Smooth muscle cell (in vitro differentiated cells): ENCODE results near the gene GRAP2. TPM values are rescaled to one million over a fixed set of nuclear protein-coding genes. Genes with fewer than 3 reads are reported as not detected.

Experiments
- DNase-seq: peaks from one replicate; lab custom pipeline; 2025; ENCODE audit not compliant: unreplicated experiment; lab: John Stamatoyannopoulos, UW
- H2AFZ ChIP-seq: fragments of 200-600 bp; sonication (generic); 2 replicates; pipeline ENCODE4 v1.6.0; 2016; ENCODE audit warnings: antibody characterized with exemption, low read depth, mild to moderate bottlenecking
- H3F3A ChIP-seq: fragments of 200-600 bp; sonication (generic); 2 replicates; pipeline ENCODE4 v1.6.0; 2017; ENCODE audit warnings: antibody characterized with exemption, low read depth
- H3K27ac ChIP-seq: fragments of 200-600 bp; sonication (generic); 2 replicates; pipeline ENCODE4 v1.5.1; 2016; ENCODE audit warnings: low read depth, mild to moderate bottlenecking
- H3K27me3 ChIP-seq: fragments of 200-600 bp; sonication (generic); 2 replicates; pipeline ENCODE4 v1.6.1; 2016; ENCODE audit warnings: low read depth, mild to moderate bottlenecking
- H3K36me3 ChIP-seq: fragments of 200-600 bp; sonication (generic); 2 replicates; pipeline ENCODE4 v1.5.1; 2016; ENCODE audit warnings: low read depth
- H3K4me1 ChIP-seq: fragments of 200-600 bp; sonication (generic); 2 replicates; pipeline ENCODE4 v1.5.1; 2016; ENCODE audit warnings: low read depth
- H3K4me2 ChIP-seq: fragments of 200-600 bp; sonication (generic); 2 replicates; pipeline ENCODE4 v1.6.0; 2016; ENCODE audit warnings: mild to moderate bottlenecking
- H3K4me3 ChIP-seq: fragments of 200-600 bp; sonication (generic); 2 replicates; pipeline ENCODE4 v1.5.1; 2016; ENCODE audit warnings: mild to moderate bottlenecking
- H3K79me2 ChIP-seq: fragments of 200-600 bp; sonication (generic); 2 replicates; pipeline ENCODE4 v1.6.0; 2016; ENCODE audit warnings: low read depth, mild to moderate bottlenecking
- H3K9ac ChIP-seq: fragments of 200-600 bp; sonication (generic); 2 replicates; pipeline ENCODE4 v1.6.0; 2016; ENCODE audit warnings: low read depth
- H3K9me3 ChIP-seq: fragments of 200-600 bp; sonication (generic); replicated peaks from 2 replicates; pipeline ENCODE4 v1.5.1; 2016; ENCODE audit warnings: low read depth
- H4K20me1 ChIP-seq: fragments of 200-600 bp; sonication (generic); 2 replicates; pipeline ENCODE4 v1.6.0; 2016; ENCODE audit warnings: low read depth
- WGBS: methylation state at CpG from one replicate; pipeline ENCODE4 v1.1.7; 2016; ENCODE audit warnings: low lambda C conversion rate; 5-methylcytosine and 5-hydroxymethylcytosine counted together
- polyA plus RNA-seq: library from polyadenylated mRNA; unstranded; fragments of >200 nt; fragmentation: Nextera tagmentation; extraction: Ambion mirVana; gene quantifications from 2 replicates; pipeline ENCODE4 v1.2.1, GENCODE V29; 2016
- total RNA-seq: library from RNA; depleted of rRNA; stranded (reverse); fragments of >200 nt; gene quantifications from 2 replicates; pipeline ENCODE4 v1.2.3, GENCODE V29; 2014
- TF ChIP-seq, protein P1 (sequence below): fragments of 200-600 bp; sonication (generic); IDR thresholded peaks from 2 replicates; pipeline ENCODE4 v1.5.1; 2017; ENCODE audit warnings: borderline replicate concordance, mild to moderate bottlenecking, antibody characterized with exemption; ENCODE audit not compliant: insufficient read depth, poor library complexity, severe bottlenecking

Gene GRAP2
- total and polyA plus RNA-seq, 2 experiments from 2014 or later: not detected

GRCh38 chr22:40000171-40000570 is 99.3 kb downstream of the GRAP2 start:
- Histone ChIP-seq H4K20me1 (peaks cover 5% of the 10 kb centered on the region), H3K27me3 (peaks cover 16% of the 10 kb centered on the region), H3K4me3 (no peak overlapping the region), H3K36me3 (no peaks in the 10 kb centered on the region), H3K9me3 (no peaks in the 10 kb centered on the region), H3K4me1 (peaks cover 60% of the 10 kb centered on the region), H3K4me2 (no peak overlapping the region), H3F3A (peaks cover 9% of the 10 kb centered on the region), H3K27ac (no peak overlapping the region), H3K9ac (no peak overlapping the region), H2AFZ (no peak overlapping the region), H3K79me2 (no peaks in the 10 kb centered on the region)
- TF ChIP-seq, protein P1, sequence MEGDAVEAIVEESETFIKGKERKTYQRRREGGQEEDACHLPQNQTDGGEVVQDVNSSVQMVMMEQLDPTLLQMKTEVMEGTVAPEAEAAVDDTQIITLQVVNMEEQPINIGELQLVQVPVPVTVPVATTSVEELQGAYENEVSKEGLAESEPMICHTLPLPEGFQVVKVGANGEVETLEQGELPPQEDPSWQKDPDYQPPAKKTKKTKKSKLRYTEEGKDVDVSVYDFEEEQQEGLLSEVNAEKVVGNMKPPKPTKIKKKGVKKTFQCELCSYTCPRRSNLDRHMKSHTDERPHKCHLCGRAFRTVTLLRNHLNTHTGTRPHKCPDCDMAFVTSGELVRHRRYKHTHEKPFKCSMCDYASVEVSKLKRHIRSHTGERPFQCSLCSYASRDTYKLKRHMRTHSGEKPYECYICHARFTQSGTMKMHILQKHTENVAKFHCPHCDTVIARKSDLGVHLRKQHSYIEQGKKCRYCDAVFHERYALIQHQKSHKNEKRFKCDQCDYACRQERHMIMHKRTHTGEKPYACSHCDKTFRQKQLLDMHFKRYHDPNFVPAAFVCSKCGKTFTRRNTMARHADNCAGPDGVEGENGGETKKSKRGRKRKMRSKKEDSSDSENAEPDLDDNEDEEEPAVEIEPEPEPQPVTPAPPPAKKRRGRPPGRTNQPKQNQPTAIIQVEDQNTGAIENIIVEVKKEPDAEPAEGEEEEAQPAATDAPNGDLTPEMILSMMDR: no peak
- DNase-seq: no peak
- WGBS: 91% methylated on average over 5 of the region's 5 CpGs

DNA sequence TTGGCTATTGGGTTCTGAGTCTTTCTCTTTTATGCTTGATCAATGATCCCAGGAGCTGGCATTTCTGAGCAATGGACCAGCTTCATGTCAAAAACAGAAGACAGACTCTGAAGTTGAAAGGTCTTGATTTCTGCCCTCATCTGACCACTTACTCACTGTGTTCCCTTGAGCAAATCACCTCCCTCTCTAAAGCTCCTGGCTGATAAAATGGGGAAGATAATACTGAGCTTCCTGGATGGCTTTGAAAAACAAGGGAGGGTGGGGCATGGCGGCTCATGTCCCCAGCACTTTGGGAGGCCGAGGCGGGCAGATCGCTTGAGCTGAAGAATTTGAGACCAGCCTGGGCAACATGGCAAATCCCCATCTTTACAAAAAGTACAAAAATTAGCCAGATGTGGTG is 100.2 kb downstream of the GRAP2 start:
- peaks cover 54% of the 10 kb centered on the region for H3K4me1 ChIP-seq
- H3K79me2 ChIP-seq: no peaks in the 10 kb centered on the region
- H3K9ac ChIP-seq: no peak overlapping the region
- no peak overlapping the region for H3K4me2 ChIP-seq
- no peak overlapping the region for H3K4me3 ChIP-seq
- 66% methylated on average over 4 of the region's 4 CpGs for WGBS
- peaks cover 7% of the 10 kb centered on the region for H3K27me3 ChIP-seq
- H3K27ac ChIP-seq: no peak overlapping the region
- no peaks in the 10 kb centered on the region for H3K36me3 ChIP-seq
- no peaks in the 10 kb centered on the region for H3K9me3 ChIP-seq
- no peak for DNase-seq
- H4K20me1 ChIP-seq: peaks cover 9% of the 10 kb centered on the region
- peaks cover 7% of the 10 kb centered on the region for H3F3A ChIP-seq
- TF ChIP-seq, protein P1: no peak
- no peak overlapping the region for H2AFZ ChIP-seq

DNA sequence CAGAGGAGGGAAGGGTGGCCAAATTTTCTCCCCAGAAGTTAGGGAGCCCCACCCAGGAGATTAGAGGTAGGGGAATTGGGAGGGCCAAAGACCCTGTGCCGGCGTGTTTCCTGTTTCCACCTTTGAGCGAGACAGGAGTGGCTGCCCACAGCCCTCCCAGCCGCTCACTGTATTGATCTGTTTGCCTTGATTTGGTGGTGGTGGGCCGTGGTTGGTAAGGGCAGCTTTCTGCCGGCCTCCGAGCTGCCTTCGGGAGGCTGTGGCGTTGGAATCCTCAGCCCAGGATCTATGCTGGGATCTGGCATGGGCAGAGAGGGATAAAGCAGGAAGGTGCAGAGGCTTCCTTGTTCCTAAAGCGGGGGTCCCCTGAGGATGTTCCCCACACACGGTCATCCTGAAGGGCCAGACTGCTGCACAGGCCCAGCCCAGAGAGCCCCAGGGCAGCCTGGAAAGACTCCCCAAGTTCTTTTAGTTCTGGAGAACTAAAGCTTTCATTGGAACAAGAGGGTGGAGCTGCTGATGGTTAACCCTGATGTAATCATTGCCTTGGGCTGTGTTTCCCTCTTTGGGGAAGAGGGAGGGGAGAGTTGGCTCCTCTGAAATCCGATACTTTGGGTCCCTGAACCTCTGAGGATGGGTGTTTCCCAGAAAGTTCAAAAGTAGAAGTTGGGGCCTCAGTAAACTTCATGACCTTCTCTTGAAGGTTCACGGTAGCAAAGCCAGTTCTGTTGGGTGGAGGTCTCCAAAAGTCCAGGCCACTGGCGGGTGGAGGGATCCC is 101.1 kb downstream of the GRAP2 start:
- no peak for DNase-seq
- no peaks in the 10 kb centered on the region for H3K79me2 ChIP-seq
- H3K9ac ChIP-seq: no peak overlapping the region
- peaks cover 9% of the 10 kb centered on the region for H4K20me1 ChIP-seq
- peaks cover 54% of the 10 kb centered on the region for H3K4me1 ChIP-seq
- no peak overlapping the region for H3K4me2 ChIP-seq
- H3K4me3 ChIP-seq: no peak overlapping the region
- H2AFZ ChIP-seq: no peak overlapping the region
- WGBS: 75% methylated on average over 14 of the region's 14 CpGs
- no peaks in the 10 kb centered on the region for H3K27me3 ChIP-seq
- H3K36me3 ChIP-seq: no peaks in the 10 kb centered on the region
- no peaks in the 10 kb centered on the region for H3F3A ChIP-seq
- no peaks in the 10 kb centered on the region for H3K9me3 ChIP-seq
- TF ChIP-seq, protein P1: no peak
- H3K27ac ChIP-seq: no peak overlapping the region
